GM12892 (cell line): ENCODE measurements around the gene S100B.

Experiments
- POLR2A ChIP-seq: IDR thresholded peaks from 2 replicates; pipeline ENCODE4 v1.6.1; 2011; ENCODE audit warnings: low read depth, low read length, control low read depth
- TAF1 ChIP-seq: IDR thresholded peaks from 2 replicates; pipeline ENCODE4 v1.6.1; 2011; ENCODE audit warnings: low read depth, mild to moderate bottlenecking, control low read depth, low read length, borderline replicate concordance

DNA sequence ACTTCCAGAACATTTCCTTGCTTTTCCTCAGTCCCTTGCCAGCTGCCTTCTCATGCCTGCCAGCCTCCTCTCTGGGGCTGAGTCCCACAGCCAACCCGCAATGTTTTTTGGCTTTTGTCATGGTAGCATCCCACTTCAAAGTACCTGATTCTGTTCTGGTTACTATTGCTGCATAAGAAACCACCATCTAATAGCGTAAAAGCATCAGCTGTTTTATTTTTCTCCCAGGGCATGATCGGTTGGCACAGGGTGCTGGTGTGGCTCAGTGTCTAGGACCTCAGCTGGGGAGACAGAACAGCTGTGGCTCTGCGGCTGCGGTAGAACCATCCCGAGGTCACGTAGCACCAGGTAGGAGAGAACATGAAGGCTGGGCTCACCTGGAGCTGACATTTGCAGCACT lies 21.7 kb upstream of the S100B start:
- TF ChIP-seq POLR2A (no peak), TAF1 (no peak)
